ENCODE data around the gene SIAE. TPM values are rescaled to one million over a fixed set of nuclear protein-coding genes. Genes with fewer than 3 reads are reported as not detected.
A peak's percentile ranks its signal among the peaks of the same experiment; 100 is the strongest.

Gene SIAE
- total and polyA plus RNA-seq, 2 of the 8 experiments (the other 6 are each of a cell fraction or from before 2014, with no cell fraction given), result 2.3 to 3.7 TPM

DNA sequence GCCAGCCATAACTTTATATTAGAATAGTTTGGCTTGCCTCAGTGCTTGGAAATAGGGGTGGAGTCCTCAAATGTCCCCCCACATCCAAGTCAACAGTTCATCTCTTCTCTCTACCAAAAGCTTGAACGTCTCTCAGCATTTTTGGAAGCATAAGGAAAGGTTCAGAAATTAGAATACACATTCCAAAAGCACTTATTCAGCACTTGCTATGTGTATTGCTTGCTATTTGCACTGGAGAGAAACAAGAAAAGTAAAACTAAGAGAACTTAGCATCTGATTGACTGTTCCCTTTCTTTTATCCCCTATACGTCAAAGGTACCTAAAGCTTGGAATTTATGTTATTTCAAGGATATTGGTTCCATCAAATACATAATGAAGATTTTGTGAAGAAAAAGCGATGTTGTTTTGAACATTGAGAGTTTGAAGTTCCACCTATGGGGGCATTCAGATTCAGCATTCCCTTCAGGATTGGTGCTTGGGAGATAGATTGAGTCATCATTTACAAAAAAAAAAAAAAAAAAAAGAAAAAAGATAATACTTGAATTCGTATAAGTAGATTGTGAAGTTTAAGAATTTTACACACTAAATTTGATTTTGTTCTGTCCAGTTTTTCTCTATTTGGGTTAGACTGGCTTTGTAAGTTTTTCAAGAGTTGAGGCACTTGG is 49.5 kb downstream of the SIAE start:
- Histone ChIP-seq H2BK12ac (ENCODE audit: low read depth, low read length) (no peak overlapping the region), H3K4me1 (replicated peaks in 1 of 4; ENCODE audit: control insufficient read depth in 3 of 4, insufficient read depth in 4 of 4, low read length in 3 of 4) (peaks cover 0 to 2% (median under 1%) of the 10 kb centered on the region in 4 experiments; a peak in 3 of 7 replicates), H3K23me2 (ENCODE audit: low read depth, low read length) (peaks cover 4% of the 10 kb centered on the region), H2BK15ac (ENCODE audit: low read length) (no peak overlapping the region), H2BK20ac (ENCODE audit: low read length) (no peak overlapping the region), H3K56ac (replicated peaks; ENCODE audit: insufficient read length, low read depth, low read length) (no peak overlapping the region), H4K91ac (replicated peaks; ENCODE audit: insufficient read length, low read length) (no peak overlapping the region), H4K8ac (ENCODE audit: extremely low read depth, insufficient read depth, low read length) (no peak overlapping the region), H4K5ac (ENCODE audit: insufficient read length, low read depth, low read length) (no peak overlapping the region), H3K79me2 (ENCODE audit: control insufficient read depth in 1 of 2, insufficient read depth in 2 of 2, low read length in 2 of 2) (peaks cover 0 to 17% of the 10 kb centered on the region in 2 experiments), H3K23ac (ENCODE audit: insufficient read length) (no peak overlapping the region), H3K4ac (replicated peaks; ENCODE audit: insufficient read length, low read depth, low read length) (no peak overlapping the region), H3K4me3 (ENCODE audit: extremely low read depth in 1 of 4, insufficient read depth in 2 of 4, low read depth in 3 of 4, low read length in 4 of 4) (peak overlapping the region; percentile 85 to 96 (median 92); a peak in 7 of 8 replicates), H4K20me1 (replicated peaks in 1 of 2; ENCODE audit: control insufficient read depth in 1 of 2, insufficient read depth in 2 of 2, low read length in 2 of 2) (peaks cover 0 to 5% of the 10 kb centered on the region in 2 experiments), H3K18ac (ENCODE audit: extremely low read depth, low read length) (no peak overlapping the region), H2AFZ (ENCODE audit: low read length) (no peak overlapping the region), H3K9ac (replicated peaks in 1 of 4; ENCODE audit: extremely low read depth in 1 of 4, low read depth in 3 of 4, low read length in 3 of 4) (no peak overlapping the region), H3K36me3 (ENCODE audit: control insufficient read depth in 2 of 4, insufficient read depth in 4 of 4, low read length in 3 of 4) (peaks cover 6 to 39% (median 22%) of the 10 kb centered on the region in 4 experiments; a peak in 7 of 8 replicates), H2BK5ac (ENCODE audit: low read depth, low read length) (no peak overlapping the region), H3K9me3 (ENCODE audit: insufficient read depth in 2 of 2, low read depth in 1 of 2, low read length in 1 of 2) (no peaks in the 10 kb centered on the region), H3K27me3 (replicated peaks in 1 of 4; ENCODE audit: control insufficient read depth in 3 of 4, extremely low read depth in 1 of 4, insufficient read depth in 3 of 4, low read length in 3 of 4) (peaks cover 0 to 2% (median 0%) of the 10 kb centered on the region in 4 experiments; a peak in 1 of 7 replicates), H3K79me1 (ENCODE audit: low read depth, low read length) (no peaks in the 10 kb centered on the region), H3K14ac (ENCODE audit: insufficient read length) (no peak overlapping the region), H2AK5ac (ENCODE audit: low read depth, low read length) (no peak overlapping the region), H3K27ac (ENCODE audit: low read depth, low read length) (no peak overlapping the region), H3K4me2 (ENCODE audit: insufficient read depth in 1 of 2, low read depth in 2 of 2, low read length in 2 of 2) (peak overlapping the region; percentile 69 to 75), H2BK120ac (replicated peaks; ENCODE audit: low read depth, low read length) (peak overlapping the region; percentile 81)
- ChIA-PET POLR2A (ENCODE audit: partially characterized antibody) (interaction anchor here (2.0 kb wide), 1 partner anchor 14 kb away, joined by 7 read pairs; no protein-coding TSS in a partner anchor), CTCF (ENCODE audit: partially characterized antibody) (interaction anchor here (0.7 to 2.0 kb wide), 8 partner anchors 9 to 261 kb away, joined by 3 to 9 read pairs (median 4); no protein-coding TSS in a partner anchor)
- TF ChIP-seq JUN (IDR thresholded peaks at IDR 0.05; ENCODE audit: low read depth, low read length), result no peak
- no peak for TF ChIP-seq CEBPB (IDR thresholded peaks at IDR 0.05; ENCODE audit: low read depth, low read length)
- TF ChIP-seq SIRT6 (IDR thresholded peaks at IDR 0.05; ENCODE audit: low read length), result no peak
- TF ChIP-seq RAD21 (IDR thresholded peaks at IDR 0.05 in 1 of 2, conservative IDR thresholded peaks at IDR 0.05 in 1 of 2; ENCODE audit: low read depth in 2 of 2, low read length in 2 of 2), result no peak
- no peak for TF ChIP-seq SAP30 (IDR thresholded peaks at IDR 0.05; ENCODE audit: insufficient read depth, insufficient replicate concordance, low read length)
- TF ChIP-seq NRF1 (IDR thresholded peaks at IDR 0.05; ENCODE audit: low read depth, low read length), result no peak
- TF ChIP-seq ATF2 (IDR thresholded peaks at IDR 0.05; ENCODE audit: low read length), result no peak
- 82% methylated on average over 4 of the region's 4 CpGs; no CpG with 5 or more reads in 1 of the 2 experiments for whole genome bisulfite sequencing, 2 experiments (ENCODE audit: extremely low coverage in 1 of 2, insufficient coverage in 1 of 2, insufficient read length in 1 of 2, insufficient replicate concordance in 2 of 2, low coverage in 1 of 2, low lambda C conversion rate in 2 of 2, missing lambda C conversion rate in 1 of 2)
- DNase-seq (ENCODE audit: low read depth in 1 of 2, low spot score in 2 of 2) (no peak), FAIRE-seq (no peak)
